NCI-H2196 treated with DMSO at 0.1 percent for 48 hours (cell line): ENCODE measurements around the gene TMA7B.
"Not testable (repeated sequence)": the region's sequence is repeated elsewhere in the genome, so short reads cannot be mapped to it uniquely, and the experiment has no call there.

Experiments used
- DNase-seq: peaks from one replicate; lab custom pipeline; 2025; ENCODE audit not compliant: unreplicated experiment; lab: John Stamatoyannopoulos, UW

TMA7B gene

GRCh38 chr22:39979048-39979447, 18.9 kb downstream of the TMA7B start:
- no peak for DNase-seq

- no peak for DNase-seq
These were observed 19.3 kb downstream of the TMA7B start for GRCh38 chr22:39979458-39979857.

- no peak for DNase-seq
These were observed 20.4 kb downstream of the TMA7B start for GRCh38 chr22:39980596-39980995.

GRCh38 chr22:39983346-39983745, 23.1 kb downstream of the TMA7B start:
- no peak for DNase-seq

- DNase-seq = no peak
These were observed 23.8 kb downstream of the TMA7B start for GRCh38 chr22:39984006-39984405.

DNA sequence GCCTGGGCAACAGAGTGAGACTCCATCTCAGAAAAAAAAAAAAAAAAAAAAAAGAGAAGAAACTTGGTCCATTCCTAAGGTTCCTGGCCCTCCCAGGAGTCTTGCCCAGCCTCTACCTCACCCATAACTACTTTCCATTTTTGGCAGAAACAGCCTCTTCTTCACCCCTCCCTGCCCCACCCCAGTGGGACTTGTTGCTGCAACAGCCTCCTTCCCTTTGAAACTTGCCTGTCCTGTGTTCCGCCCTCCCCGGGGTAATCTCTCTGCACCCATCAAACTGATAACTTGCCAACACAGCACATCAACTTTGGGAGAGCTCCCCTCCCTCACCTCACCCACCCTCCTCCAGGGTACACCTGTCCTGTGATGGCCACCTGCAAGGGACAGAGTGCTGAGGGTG, 24.5 kb downstream of the TMA7B start:
- DNase-seq = no peak

DNA sequence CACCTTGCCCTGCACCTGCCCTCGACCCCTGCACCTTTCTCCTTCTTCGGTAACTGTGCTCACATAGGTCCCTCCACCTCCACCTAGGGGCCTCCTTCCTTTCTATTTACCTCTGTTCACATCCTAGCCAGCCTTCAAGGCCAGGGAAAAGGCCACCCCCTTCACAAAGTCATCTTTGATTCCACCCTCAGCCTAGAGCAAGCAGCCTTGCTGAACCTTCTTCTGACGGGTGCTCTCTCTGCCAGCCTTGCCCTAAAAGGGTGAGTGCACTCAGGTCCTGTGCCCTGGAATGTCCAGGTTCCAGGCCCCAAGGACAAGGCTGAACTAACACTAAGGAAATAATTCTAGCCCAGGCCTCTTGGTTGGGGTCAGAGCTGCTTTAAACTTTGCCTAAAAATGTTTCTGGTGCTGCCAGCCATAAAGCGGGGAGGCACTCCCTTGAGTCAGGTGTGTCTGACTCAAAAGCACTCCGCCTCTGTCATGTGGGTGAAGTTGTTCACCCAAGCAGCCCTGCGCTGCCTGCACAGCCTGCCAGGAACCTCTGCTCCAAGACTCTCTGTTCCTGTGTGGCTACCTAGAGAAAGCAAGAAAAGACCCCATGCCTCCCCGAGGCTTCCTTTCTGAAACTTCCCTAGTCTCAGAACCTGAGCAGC, 25.3 kb downstream of the TMA7B start:
- DNase-seq = no peak

DNA sequence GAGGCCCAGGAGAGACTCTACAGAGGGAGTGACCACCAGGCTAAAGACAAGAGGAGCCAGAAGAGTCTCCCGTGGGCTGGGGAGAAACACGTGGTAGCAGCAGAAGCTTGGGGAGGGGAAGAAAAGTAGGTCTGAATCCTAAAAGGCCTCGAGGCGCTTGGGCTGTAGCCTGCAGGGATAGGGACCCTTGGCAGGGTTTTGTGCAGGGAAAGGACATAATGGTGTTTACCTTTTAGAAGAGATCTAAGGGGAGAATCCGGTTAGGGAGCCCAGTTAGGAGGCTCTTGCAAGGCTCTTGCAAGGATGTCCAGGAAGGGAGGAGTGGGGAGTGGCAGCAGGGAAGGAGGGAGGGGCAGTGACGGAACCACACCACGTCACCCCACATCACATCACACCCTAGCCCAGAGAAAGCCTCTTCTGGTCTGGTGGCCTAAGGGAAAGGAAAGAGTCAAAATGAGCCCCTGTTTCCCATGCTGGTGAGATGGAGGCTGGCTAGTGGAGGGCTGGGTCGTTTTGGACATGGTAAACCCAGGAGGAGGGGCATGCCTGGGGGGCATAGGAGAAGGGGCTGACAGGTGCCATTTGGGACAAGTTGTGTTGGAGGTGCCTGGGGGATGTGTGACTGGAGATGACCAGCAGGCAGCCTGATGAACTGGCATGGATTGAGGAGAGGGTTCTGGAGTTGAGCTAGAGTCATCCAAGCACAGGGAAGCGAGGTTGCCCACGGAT, 28.4 kb downstream of the TMA7B start:
- DNase-seq = no peak

DNA sequence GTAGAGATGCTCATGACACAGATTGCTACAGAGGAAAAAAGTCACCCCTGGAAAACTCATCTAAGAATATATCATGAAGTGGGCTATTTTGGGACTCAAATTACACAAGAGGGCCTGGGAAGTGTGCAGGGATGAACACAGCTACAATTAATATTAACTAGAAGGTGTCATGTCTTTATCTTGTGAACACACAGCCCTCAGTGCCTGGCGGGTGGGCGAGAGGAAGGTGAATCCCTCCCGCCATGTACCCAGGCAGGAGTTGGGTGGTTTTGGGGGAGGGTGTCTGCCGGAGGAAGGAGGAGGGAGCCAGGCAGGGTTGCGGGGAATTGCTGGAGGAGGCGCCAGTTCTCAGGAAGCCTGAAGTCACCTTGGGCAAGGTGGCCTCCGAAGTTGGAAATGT, 29.4 kb downstream of the TMA7B start:
- no peak for DNase-seq

- no peak for DNase-seq
These were observed 30.5 kb downstream of the TMA7B start for GRCh38 chr22:39990686-39991085.

GRCh38 chr22:39991159-39991860, 31.1 kb downstream of the TMA7B start:
- DNase-seq = no peak

DNA sequence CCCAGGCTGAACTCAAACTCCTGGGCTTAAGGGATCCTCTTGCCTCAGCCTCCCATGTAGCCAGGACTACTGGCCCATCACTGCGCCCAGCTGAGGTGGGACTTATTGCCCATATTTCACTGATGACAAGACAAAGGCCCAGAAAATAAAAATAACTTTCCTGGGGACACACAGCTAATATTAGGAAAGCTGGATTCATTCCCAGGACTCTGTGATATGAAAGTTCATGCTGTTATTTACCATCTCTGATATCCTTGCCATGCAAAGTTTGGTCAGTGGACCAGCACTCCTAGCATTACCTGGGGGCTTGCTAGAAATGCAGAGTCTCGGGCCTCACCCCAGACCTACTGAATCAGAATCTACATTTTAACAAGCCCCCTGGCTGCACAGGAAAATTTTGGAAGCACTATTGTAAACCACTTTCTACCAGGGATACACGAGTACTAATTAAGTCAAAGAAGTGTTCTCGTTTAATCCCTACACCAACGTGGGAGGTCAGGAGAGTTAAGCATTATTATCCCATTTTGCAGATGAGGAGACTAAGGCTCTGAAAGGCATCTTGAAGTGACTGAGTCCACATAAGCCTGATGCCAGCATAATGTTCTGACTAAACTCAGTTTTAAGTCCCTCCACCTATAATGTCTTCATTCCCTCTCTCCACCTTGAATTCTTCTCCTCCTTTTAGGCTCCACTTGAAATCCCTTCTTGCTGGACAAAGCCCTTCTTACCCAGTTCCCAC, 32.1 kb downstream of the TMA7B start:
- DNase-seq = no peak

DNA sequence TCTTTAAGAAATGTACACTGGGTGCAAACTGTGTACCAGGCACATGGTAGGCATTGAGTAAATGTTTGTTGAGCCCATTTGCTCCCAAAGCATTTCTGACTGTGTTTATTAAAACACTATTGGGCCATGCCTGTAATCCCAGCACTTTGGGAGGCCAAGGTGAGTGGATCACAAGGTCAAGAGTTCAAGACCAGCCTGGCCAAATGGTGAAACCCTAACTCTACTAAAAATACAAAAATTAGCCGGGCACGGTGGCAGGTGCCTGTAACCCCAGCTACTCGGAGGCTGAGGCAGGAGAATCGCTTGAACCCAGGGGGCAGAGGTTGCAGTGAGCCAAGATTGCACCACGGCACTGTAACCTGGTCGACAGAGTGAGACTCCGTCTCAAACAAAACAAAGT, 32.7 kb downstream of the TMA7B start:
- not testable (repeated sequence) for DNase-seq

DNA sequence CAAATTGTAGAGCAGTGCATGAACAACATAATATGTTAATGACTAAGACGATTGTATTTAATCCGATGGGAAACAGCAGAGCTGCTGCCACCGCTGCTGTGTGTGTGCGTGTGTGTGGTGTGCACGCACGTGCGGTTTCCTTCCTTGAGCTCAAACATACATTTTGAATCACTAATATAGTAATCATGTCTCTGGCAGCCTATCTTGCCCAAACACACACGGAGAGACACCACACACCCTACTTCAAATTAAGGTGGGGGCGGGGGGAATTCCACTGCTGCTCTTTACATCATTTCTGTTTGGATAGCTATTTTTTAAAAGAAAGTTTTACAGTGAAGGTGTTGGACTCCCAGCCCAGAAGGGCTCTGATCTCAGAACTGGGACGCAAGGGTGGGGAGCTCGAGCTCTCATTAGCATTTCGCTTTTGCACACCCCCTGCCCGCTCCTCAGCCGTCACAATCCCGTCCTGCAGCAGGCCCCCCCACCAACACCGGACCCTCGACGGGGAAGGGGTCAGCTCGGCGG, 33.9 kb downstream of the TMA7B start:
- DNase-seq = no peak

GRCh38 chr22:39994566-39995392, 34.6 kb downstream of the TMA7B start, which contains the start of gene FAM83F:
Gene FAM83F, plus strand, starts transcription at chr22:39994954. Its CDS starts 89 bp downstream, at chr22:39995043.
- peak; percentile 50 for DNase-seq

DNA sequence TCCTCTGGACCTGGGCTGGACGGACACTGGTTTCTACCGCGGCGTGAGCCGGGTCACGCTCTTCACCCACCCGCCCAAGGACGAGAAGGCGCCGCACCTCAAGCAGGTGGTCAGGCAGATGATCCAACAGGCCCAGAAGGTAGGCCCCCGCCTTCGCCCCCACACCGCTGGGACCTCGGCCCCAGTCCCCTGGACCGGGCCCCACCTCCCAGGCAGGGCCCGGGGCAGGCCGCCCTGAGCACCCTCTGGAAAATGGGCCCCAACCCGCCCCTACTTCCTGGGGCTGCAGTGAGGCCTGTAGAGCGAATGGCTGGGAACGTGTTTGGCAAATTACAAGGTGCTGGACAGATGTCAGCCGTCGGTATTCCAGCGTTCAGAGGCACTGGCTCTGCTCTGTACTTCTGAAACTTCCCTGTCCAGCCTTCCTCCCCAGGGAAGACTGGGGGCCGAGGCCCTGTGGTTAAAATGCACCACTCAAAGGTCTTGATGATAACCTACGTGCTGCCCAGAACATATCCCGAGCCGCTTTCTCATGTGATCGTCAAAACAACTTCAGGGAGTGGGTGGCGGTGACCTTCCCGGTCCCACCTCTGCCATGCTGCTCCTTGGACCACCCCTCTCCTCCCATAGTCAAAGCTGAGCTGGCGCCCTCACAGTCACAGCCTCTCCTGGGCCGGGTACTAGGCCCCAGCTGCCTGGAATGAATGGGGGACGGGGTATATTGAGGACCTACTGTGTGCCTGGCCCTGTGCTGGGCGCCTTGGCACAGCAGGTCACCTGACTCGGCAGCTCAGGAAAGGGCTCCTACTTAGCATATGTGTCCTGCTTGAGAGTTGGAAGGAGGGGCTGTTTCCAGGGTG, 35.4 kb downstream of the TMA7B start:
- DNase-seq = no peak

DNA sequence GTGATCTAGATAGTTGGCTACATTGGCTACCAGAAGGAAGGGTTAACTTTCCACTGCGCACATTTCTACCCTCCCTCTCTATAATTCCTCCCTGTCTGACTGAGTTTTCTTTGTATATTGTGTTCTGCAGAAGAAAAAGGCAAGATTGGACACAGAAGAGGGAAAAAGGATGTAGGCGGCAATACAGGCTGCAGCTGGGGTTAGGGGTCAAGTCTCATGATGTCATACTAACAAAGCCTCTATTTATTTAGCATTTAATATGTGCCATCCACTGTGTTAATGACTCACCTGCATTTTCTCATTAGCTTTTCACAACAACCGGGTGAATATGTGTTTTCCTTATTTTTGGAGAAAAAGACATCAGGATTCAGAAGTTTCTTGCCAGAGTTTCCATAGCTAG, 36.5 kb downstream of the TMA7B start:
- DNase-seq = no peak

DNA sequence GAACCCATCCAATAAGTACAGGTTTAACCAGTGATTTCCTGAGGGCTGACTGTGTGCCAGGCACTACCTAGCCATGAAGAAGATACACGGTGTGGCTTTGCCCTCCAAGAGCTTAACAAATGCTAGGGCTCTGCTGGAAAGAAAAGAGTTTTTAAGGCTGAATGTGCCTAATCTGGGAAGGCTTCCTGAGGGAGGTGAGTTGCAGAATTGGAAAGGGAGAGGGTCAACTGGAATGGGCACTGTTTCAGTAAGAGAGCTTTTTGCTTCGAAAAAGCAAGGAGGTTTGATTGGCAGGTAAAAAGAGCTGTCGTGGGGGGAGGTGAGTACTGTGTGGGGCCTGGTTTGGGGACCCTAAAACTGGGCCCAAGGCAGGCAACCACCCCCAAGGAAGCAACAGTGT, 37.2 kb downstream of the TMA7B start:
- no peak for DNase-seq

- DNase-seq = peak; percentile 87
These were observed 37.9 kb downstream of the TMA7B start for GRCh38 chr22:39997939-39998726.
